ENCODE data around the gene ADARB2. TPM values are rescaled to one million over a fixed set of nuclear protein-coding genes. Genes with fewer than 3 reads are reported as not detected.

ADARB2 gene
- total RNA-seq, 3 donors from 2014 or later (not counting 1 experiment from before 2014, with no cell fraction given): 0.27 to 0.78 (median 0.40) TPM

GRCh38 chr10:1549591-1550290 is 187.6 kb downstream of the ADARB2 start:
- WGBS (ENCODE audit: insufficient coverage): 71% methylated on average over 17 of the region's 17 CpGs
- Histone ChIP-seq H3K36me3 (ENCODE audit: control insufficient read depth, insufficient read depth, low read length) (no peaks in the 10 kb centered on the region), H3K4me3 (ENCODE audit: low read length) (no peak overlapping the region), H3K27ac (ENCODE audit: low read length) (no peak overlapping the region), H3K27me3 (ENCODE audit: control insufficient read depth, insufficient read depth, low read length) (no peaks in the 10 kb centered on the region), H3K9me3 (ENCODE audit: control insufficient read depth, insufficient read depth, low read length) (no peaks in the 10 kb centered on the region), H3K4me1 (ENCODE audit: control insufficient read depth, insufficient read depth, low read length) (no peaks in the 10 kb centered on the region)
- Mint-ChIP-seq H3K4me3 (no peak overlapping the region), H3K9me3 (no peaks in the 10 kb centered on the region), H3K27ac (no peak overlapping the region), H3K36me3 (no peaks in the 10 kb centered on the region), H3K27me3 (ENCODE audit: low read depth in 2 of 2) (peaks cover 0 to 7% of the 10 kb centered on the region in 2 donors), H3K4me1 (no peaks in the 10 kb centered on the region)
- TF ChIP-seq, protein P1, sequence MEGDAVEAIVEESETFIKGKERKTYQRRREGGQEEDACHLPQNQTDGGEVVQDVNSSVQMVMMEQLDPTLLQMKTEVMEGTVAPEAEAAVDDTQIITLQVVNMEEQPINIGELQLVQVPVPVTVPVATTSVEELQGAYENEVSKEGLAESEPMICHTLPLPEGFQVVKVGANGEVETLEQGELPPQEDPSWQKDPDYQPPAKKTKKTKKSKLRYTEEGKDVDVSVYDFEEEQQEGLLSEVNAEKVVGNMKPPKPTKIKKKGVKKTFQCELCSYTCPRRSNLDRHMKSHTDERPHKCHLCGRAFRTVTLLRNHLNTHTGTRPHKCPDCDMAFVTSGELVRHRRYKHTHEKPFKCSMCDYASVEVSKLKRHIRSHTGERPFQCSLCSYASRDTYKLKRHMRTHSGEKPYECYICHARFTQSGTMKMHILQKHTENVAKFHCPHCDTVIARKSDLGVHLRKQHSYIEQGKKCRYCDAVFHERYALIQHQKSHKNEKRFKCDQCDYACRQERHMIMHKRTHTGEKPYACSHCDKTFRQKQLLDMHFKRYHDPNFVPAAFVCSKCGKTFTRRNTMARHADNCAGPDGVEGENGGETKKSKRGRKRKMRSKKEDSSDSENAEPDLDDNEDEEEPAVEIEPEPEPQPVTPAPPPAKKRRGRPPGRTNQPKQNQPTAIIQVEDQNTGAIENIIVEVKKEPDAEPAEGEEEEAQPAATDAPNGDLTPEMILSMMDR (IDR thresholded peaks at IDR 0.05): no peak
- no peak for DNase-seq
- no peak for ATAC-seq
- intact Hi-C loops (cut with micrococcal nuclease): no loop called here

DNA sequence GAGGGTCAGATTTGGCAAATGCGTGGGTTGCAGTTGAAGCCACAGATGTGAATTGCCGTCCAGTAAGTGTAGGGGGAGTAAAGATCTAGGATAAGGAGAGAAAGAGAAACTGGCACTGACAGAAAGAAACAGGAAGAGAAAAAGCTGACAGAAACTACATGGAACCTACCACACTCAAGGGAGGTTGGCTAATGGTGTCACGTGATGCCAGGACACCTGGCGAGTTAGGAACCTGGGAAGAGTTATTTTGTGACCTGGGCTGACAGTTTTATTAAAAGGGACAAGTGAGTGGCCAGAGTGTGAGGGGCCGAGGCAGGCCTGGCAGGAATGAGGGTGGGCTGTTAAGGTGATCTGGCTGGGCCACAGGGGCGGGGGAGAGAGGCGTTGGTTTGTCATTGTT is 188.7 kb downstream of the ADARB2 start:
- DNase-seq (no peak), ATAC-seq (no peak)
- H3K27ac Mint-ChIP-seq: no peak overlapping the region
- H3K36me3 Mint-ChIP-seq: no peaks in the 10 kb centered on the region
- H3K9me3 Mint-ChIP-seq: no peaks in the 10 kb centered on the region
- H3K4me1 Mint-ChIP-seq: no peaks in the 10 kb centered on the region
- no peaks in the 10 kb centered on the region for H3K27me3 ChIP-seq (ENCODE audit: control insufficient read depth, insufficient read depth, low read length)
- no peaks in the 10 kb centered on the region for H3K4me1 ChIP-seq (ENCODE audit: control insufficient read depth, insufficient read depth, low read length)
- TF ChIP-seq, protein P1 (IDR thresholded peaks at IDR 0.05): no peak
- H3K36me3 ChIP-seq (ENCODE audit: control insufficient read depth, insufficient read depth, low read length): no peaks in the 10 kb centered on the region
- 85% methylated on average over 7 of the region's 7 CpGs for WGBS (ENCODE audit: insufficient coverage)
- H3K4me3 Mint-ChIP-seq: no peak overlapping the region
- H3K4me3 ChIP-seq (ENCODE audit: low read length): no peak overlapping the region
- no peaks in the 10 kb centered on the region for H3K27me3 Mint-ChIP-seq (ENCODE audit: low read depth in 2 of 2)
- intact Hi-C loops (cut with micrococcal nuclease): no loop called here
- no peaks in the 10 kb centered on the region for H3K9me3 ChIP-seq (ENCODE audit: control insufficient read depth, insufficient read depth, low read length)
- H3K27ac ChIP-seq (ENCODE audit: low read length): no peak overlapping the region

DNA sequence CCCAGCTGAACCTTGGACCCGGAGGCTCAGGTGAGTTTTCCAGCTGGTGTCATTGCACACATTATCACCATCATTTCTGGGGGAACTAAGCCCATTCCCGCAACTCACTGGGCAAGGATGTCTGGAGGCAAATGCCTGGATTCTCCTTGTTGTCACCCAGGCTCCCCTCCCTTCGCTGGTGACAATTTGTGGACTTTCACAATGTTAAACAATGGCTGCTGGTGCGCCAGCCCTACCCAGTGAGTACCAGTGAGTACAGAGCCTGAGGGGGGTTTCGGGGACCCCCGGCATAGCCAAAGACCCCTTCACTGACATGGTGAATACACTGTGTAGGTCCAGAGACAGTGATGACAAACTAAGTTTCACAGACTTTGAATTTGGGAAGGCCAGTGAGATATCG is 189.2 kb downstream of the ADARB2 start:
- H3K4me1 ChIP-seq (ENCODE audit: control insufficient read depth, insufficient read depth, low read length): no peaks in the 10 kb centered on the region
- Mint-ChIP-seq H3K36me3 (no peaks in the 10 kb centered on the region), H3K27ac (no peak overlapping the region), H3K27me3 (ENCODE audit: low read depth in 2 of 2) (no peaks in the 10 kb centered on the region), H3K4me1 (no peaks in the 10 kb centered on the region), H3K4me3 (no peak overlapping the region), H3K9me3 (no peaks in the 10 kb centered on the region)
- no peaks in the 10 kb centered on the region for H3K27me3 ChIP-seq (ENCODE audit: control insufficient read depth, insufficient read depth, low read length)
- intact Hi-C loops (cut with micrococcal nuclease): no loop called here
- H3K27ac ChIP-seq (ENCODE audit: low read length): no peak overlapping the region
- TF ChIP-seq, protein P1 (IDR thresholded peaks at IDR 0.05): no peak
- ATAC-seq (no peak), DNase-seq (no peak)
- H3K4me3 ChIP-seq (ENCODE audit: low read length): no peak overlapping the region
- no peaks in the 10 kb centered on the region for H3K36me3 ChIP-seq (ENCODE audit: control insufficient read depth, insufficient read depth, low read length)
- no peaks in the 10 kb centered on the region for H3K9me3 ChIP-seq (ENCODE audit: control insufficient read depth, insufficient read depth, low read length)
- WGBS (ENCODE audit: insufficient coverage): 90% methylated on average over 7 of the region's 7 CpGs
